GM19351 (cell line): ENCODE measurements around the gene HIPK2.
"Not testable (repeated sequence)": the region's sequence is repeated elsewhere in the genome, so short reads cannot be mapped to it uniquely, and the experiment has no call there.

Source experiments
- ATAC-seq: cut with Tn5 transposase; IDR thresholded peaks from one replicate; pipeline ENCODE4 v1.9.1; 2021; ENCODE audit warnings: mild to moderate bottlenecking, moderate library complexity; ENCODE audit not compliant: unreplicated experiment

HIPK2 gene

GRCh38 chr7:139635526-139636302, 142.1 kb downstream of the HIPK2 start:
- no peak for ATAC-seq

- no peak for ATAC-seq
Measured at GRCh38 chr7:139634087-139634486, 143.7 kb downstream of the HIPK2 start.

DNA sequence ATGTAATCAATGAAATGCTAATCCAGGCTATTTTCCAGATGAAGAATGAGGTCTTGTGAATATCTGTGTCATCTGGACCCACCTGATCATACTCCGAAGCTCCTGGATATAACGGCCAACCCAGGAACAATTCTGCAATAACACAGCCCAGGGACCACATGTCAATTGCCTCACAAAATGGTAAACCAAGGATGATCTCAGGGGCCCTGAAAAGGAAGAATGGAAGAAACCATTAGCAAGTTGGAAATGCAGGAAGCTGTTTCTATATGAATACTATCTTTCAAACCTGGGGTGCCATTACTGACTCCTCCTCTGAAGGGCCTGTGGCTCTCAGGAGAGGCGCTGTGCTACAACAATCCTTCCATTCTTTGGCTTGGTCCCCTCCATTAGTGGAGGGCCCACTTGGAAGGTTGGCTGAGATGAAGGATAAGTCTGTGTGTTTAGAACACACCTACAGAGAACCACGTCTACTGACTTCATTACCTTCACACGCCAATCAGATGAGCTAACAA, 146.2 kb downstream of the HIPK2 start:
- no peak for ATAC-seq

DNA sequence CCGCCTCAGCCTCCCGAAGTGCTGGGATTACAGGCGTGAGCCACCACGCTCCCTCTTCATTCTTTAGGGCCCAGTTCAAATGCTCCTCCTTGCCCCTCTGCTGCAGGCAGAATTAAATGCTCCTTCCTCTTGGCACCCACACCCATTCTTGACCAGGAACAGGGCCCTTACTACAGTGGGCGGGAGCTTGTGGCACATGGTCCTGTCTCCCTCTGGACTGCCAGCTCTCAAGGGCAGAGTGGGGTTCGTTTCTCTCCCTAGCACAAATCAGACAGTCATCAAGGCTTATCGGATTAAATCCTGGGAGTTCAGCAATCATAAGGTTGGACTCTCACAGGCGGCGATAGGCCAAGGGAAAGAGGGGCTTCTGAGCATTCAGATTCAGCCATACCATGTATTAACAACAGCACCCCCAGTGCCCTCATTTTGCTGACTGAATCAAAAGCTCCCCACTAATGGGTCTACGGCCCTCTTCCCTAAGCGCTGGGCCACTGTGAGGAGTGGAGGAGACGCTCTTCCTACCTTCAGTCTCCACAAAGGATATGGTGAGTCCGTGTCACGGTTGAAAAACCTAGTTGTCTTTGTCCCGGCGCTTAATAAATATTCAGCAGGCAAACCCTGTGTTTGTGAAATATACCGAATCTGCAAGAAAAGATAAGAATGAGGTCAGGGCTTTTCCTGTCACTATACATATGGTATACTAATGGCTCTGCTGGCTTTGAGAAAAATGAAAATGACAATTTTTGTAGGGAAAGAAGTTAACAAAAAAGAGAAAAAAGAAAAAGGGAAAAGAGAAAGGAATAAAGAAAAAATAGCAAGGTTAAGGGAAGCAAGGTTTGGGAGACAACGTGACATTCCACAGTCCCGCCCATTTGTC, 146.9 kb downstream of the HIPK2 start:
- ATAC-seq = no peak

DNA sequence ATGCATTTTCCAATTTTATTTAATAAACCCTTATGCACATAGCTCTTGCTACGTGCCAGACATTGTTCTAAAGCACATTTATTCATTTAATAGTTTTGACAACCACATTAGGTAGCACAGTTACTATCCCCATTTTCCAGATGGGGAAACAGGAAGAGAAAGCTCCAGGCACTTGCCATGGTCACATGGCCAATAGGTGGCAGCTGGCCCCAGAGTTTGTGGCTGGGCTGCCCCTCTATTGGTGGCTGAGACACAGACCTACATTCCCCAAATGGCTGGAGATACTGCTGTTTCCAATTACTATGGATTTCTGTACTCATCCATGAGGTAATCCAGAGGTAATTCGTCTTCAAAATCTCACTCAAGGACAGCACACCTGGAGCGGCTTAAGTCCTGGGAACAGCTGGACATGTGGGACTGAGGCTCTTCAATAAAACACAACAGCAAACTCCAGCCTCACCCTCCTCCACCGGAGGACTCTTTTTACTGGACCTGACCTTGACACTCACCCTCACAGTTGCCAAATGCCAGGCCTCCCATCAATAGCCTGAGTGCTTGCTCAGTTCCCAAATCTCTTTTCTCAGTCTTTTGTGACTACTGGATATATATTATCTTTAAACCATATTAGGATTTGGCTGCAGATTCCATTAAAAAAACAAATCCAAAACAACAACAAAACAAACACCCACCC, 148.3 kb downstream of the HIPK2 start:
- no peak for ATAC-seq

GRCh38 chr7:139627831-139628230, 150.0 kb downstream of the HIPK2 start:
- ATAC-seq = no peak

DNA sequence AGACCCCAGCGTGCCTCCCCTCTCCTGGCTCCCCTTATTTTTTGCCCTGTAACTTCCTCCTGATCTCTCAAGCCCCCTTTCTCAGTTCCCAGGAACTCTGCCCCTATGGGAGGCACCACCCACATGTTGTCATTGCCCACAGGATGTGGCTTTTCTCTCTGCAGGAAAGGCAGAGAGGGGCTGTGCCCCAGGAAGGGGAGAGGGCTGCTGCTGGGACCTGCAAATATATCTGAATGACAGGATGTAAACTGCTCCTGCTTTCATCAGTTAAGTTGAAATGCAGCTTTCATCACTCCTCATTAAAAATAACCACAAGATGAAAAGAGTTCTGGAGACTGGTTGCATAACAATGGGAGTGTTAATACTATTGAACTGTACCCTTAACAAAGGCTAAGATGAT, 151.0 kb downstream of the HIPK2 start:
- ATAC-seq = no peak

- no peak for ATAC-seq
Measured at GRCh38 chr7:139623518-139623917, 154.3 kb downstream of the HIPK2 start.

GRCh38 chr7:139620676-139621344, 157.0 kb downstream of the HIPK2 start:
- ATAC-seq = peak; percentile 88

DNA sequence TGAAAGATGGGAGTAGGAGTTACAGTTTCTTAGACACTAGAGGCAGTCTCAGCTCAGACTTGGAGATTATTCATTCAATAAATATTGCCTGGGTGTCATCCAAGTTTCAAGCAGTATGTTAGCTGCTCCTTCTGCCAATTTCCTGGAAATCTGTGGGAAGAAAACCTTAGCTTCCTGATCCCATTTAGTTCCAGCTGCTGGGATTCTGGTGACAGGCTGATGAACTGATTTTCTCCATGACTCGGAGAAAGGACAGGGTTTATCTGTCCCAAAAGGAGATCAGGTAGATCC, 158.5 kb downstream of the HIPK2 start:
- ATAC-seq = no peak

DNA sequence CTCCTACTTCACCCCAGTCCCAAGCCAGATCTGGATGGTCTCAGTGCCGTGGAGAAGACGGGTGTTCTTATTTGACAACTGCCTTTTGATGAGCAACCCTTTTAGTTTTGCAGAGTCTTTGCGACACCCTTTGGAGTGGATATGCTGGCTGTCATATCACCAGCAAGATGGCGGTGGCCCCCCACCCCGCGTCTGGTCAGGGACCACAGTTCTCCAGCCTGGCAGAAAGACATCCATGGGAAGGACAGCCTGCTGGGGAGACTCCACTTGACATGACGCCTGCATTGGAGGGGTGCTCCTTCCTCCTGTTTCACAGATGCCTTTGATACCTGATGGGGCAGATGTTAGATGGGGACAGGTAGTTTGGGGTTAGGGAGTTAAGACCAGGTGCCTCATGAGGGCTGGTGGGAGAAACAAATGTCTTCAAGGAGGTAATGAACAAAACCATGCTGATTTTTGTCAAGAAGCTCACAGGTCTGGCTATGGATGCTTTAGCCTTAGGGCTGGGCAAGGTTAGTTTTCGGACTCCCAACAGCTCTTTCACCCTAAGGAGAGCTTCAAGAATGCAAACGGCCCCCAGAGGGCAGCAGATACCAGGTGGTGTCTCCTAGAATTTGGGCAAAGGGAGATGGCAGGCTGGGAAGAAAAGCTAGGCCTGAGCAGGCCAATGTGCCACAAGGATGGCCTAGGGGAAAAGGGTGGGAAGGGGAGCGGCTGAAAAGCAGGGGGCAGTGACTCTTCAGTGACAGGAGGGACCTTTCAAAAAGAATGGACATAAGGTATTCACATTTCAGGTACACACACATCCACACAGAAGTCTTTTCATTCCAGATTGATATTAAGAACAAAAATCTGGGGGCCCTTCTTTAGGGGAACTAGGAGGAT, 159.1 kb downstream of the HIPK2 start:
- no peak for ATAC-seq

- ATAC-seq = no peak
Measured at GRCh38 chr7:139617074-139617473, 160.7 kb downstream of the HIPK2 start.

DNA sequence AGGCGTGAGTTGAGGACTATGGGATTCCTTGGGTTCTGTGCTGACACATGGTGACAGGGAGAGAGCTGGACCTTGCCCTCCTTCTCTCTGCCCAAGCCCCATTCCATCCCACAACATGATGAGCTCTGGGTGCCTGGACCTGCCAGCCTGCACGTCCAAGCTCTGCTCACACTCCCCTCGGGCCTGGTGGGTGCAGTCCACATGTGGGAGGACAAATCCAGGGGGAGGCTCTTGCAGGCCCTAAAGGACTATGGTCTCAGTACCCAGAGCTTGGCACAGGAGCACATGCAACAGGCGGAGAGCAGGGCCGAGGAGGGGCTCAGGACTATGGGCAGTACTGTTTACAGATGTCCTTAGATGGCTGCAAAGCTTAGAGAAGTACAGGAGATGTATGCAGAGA, 162.9 kb downstream of the HIPK2 start:
- ATAC-seq = no peak

GRCh38 chr7:139613971-139614411, 163.8 kb downstream of the HIPK2 start:
- ATAC-seq = no peak

GRCh38 chr7:139611556-139611955, 166.2 kb downstream of the HIPK2 start:
- ATAC-seq = not testable (repeated sequence)

DNA sequence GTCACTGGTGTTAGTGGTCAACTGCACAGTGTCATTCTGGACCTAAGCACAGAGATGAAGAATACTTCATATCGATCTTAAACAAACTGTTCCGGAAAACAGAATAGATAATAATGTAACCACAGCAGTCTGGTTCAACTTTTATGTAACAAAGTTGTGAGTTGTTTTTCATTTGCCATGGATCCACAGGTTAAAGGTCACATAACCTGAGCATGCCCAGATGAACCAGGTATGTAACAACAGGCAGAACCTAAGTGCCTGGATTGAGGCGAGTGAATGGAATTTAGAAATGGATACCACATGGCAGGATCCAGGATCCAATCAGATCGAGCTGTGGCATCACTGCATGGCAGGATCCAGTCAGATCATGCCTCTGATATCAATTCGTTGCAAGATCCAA, 167.2 kb downstream of the HIPK2 start:
- ATAC-seq = no peak

DNA sequence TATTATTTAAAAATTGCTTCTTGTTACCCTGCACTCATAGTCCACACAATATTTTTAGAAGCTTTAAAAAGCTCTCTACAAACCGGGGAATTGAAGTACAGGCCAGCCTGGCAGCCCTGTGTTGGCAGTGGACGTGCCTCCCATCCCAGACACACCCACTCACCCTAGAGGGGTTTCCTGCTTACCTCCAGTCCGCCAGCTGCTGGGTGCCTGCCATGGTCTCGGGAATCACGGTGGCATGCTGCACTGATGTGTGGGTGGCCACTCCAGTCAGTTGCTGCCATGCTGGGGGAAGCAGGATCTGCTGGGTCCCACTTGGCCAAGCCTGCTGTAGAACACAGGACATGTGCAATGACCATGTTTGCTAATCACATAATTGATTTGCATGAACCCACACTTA, 173.9 kb downstream of the HIPK2 start:
- ATAC-seq = no peak

- ATAC-seq = no peak
Measured at GRCh38 chr7:139603282-139603681, 174.5 kb downstream of the HIPK2 start.

- ATAC-seq = no peak
Measured at GRCh38 chr7:139602143-139602722, 175.6 kb downstream of the HIPK2 start.

DNA sequence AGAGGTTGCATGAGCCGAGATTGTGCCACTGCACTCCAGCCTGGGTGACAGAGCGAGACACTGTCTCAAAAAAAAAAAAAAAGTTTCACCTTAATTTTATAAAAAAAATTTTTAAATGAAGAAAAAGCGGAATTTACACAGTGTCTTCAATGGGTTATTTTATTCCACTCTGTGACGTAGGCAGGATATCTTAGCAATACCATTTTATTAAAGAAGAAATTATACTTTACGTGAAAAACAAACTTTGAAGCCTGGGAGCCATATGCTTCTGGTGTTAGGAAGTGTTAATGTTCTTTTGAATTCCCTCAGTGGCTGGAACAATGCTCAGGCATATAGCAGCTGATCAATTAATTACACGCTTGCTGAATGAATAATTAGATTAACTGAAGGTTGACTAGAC, 176.6 kb downstream of the HIPK2 start:
- ATAC-seq = no peak
